Thoracic aorta (tissue), 2 donors: ENCODE measurements around the gene TRMU. TPM values are rescaled to one million over a fixed set of nuclear protein-coding genes. Genes with fewer than 3 reads are reported as not detected.
"Not testable (repeated sequence)": the region's sequence is repeated elsewhere in the genome, so short reads cannot be mapped to it uniquely, and the experiment has no call there.

Experiments
- ATAC-seq: fragments of 150-250 bp; one replicate; pipeline ENCODE4 v1.8.0; 2017; ENCODE audit warnings: low read depth; ENCODE audit not compliant: insufficient number of reproducible peaks, low FRiP score
- DNase-seq: peaks from one replicate; pipeline ENCODE4 v3.0.0-alpha.2; 2020; ENCODE audit warnings: low spot score
- H3K27ac ChIP-seq, 2 donors: fragments of 200-600 bp; sonication (generic); 1 replicate in 1 of 2; 2 replicates in 1 of 2; pipeline ENCODE4 v1.5.1; 2016; ENCODE audit warnings: mild to moderate bottlenecking in 2 of 2, moderate library complexity in 2 of 2
- H3K27me3 ChIP-seq: fragments of 200-600 bp; sonication (generic); replicated peaks from 2 replicates; pipeline ENCODE4 v1.6.0; 2016; ENCODE audit warnings: mild to moderate bottlenecking; ENCODE audit not compliant: insufficient read depth
- H3K36me3 ChIP-seq: fragments of 200-600 bp; sonication (generic); one replicate; pipeline ENCODE4 v1.5.1; 2016
- H3K4me1 ChIP-seq, 2 donors: fragments of 200-600 bp; sonication (generic); 1 replicate in 1 of 2; 2 replicates in 1 of 2; pipeline versions ENCODE4 v1.5.1 to v1.6.0; 2016; ENCODE audit warnings: low read depth in 2 of 2, mild to moderate bottlenecking in 1 of 2; ENCODE audit not compliant: control insufficient read depth in 1 of 2
- H3K4me3 ChIP-seq: fragments of 200-600 bp; sonication (generic); 2 replicates; pipeline ENCODE4 v1.5.1; 2016; ENCODE audit warnings: mild to moderate bottlenecking
- H3K9me3 ChIP-seq: fragments of 200-600 bp; sonication (generic); 2 replicates; pipeline ENCODE4 v1.5.1; 2016
- total RNA-seq, 2 donors: library from RNA; depleted of rRNA; stranded (reverse); fragments of >200 nt; gene quantifications; one replicate each; pipeline versions ENCODE4 v1.1.0 to v1.2.3, GENCODE V29; 2016
- TF ChIP-seq, protein P1 (sequence below): fragments of 200-600 bp; sonication (generic); IDR thresholded peaks from one replicate; pipeline ENCODE4 v1.5.1; 2019; ENCODE audit warnings: antibody characterized with exemption

TRMU gene
- total RNA-seq, 2 donors from 2014 or later, result 30.2 to 45.4 TPM

DNA sequence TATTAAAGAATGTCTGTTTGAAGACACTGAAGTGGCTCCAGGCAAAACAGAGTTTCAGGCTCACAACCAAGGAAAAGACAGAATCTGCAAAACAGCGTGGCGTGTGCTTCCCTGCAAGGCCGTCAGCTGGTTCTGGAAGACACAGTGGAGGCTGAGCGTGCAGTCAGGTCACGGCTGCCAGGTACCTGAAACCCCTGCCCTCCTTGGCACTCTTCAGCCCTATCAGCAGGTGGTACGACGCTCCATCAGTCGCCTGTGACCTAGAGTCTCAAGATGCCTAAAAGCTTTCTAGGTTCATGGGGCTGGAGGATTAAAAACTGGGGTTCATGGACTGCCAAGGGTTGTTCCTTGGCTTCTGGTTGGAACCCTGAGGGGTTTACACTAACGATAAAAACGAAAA is 65.9 kb downstream of the TRMU start:
- DNase-seq (no peak), ATAC-seq (no peak)
- no peaks in the 10 kb centered on the region for H3K27me3 ChIP-seq
- no peaks in the 10 kb centered on the region for H3K36me3 ChIP-seq
- no peaks in the 10 kb centered on the region for H3K4me1 ChIP-seq
- no peaks in the 10 kb centered on the region for H3K9me3 ChIP-seq
- TF ChIP-seq, protein P1, sequence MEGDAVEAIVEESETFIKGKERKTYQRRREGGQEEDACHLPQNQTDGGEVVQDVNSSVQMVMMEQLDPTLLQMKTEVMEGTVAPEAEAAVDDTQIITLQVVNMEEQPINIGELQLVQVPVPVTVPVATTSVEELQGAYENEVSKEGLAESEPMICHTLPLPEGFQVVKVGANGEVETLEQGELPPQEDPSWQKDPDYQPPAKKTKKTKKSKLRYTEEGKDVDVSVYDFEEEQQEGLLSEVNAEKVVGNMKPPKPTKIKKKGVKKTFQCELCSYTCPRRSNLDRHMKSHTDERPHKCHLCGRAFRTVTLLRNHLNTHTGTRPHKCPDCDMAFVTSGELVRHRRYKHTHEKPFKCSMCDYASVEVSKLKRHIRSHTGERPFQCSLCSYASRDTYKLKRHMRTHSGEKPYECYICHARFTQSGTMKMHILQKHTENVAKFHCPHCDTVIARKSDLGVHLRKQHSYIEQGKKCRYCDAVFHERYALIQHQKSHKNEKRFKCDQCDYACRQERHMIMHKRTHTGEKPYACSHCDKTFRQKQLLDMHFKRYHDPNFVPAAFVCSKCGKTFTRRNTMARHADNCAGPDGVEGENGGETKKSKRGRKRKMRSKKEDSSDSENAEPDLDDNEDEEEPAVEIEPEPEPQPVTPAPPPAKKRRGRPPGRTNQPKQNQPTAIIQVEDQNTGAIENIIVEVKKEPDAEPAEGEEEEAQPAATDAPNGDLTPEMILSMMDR, result no peak
- no peak overlapping the region for H3K27ac ChIP-seq
- no peak overlapping the region for H3K4me3 ChIP-seq

DNA sequence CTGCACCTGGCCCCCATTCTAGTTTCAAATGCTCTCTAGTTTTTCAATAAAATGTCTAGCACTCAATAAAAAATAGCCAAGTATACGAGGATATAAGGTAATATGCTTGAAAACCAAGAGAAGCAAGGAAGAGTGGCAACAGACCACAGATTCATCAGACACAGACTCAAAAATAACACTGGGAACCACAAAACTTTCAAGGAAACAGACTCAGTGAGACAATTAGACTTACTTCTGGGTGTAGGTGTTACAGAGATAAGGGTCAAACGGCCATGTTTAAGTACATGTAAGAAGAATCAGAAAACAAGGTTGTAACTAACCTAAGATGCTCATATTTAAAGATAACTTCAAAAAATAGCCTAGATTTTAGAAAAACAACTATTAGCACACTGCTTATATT is 67.0 kb downstream of the TRMU start:
- Histone ChIP-seq H3K4me1 (no peaks in the 10 kb centered on the region), H3K27me3 (no peaks in the 10 kb centered on the region), H3K27ac (no peak overlapping the region), H3K4me3 (no peak overlapping the region), H3K9me3 (no peaks in the 10 kb centered on the region), H3K36me3 (no peaks in the 10 kb centered on the region)
- no peak for DNase-seq
- no peak for ATAC-seq
- TF ChIP-seq, protein P1, result no peak

DNA sequence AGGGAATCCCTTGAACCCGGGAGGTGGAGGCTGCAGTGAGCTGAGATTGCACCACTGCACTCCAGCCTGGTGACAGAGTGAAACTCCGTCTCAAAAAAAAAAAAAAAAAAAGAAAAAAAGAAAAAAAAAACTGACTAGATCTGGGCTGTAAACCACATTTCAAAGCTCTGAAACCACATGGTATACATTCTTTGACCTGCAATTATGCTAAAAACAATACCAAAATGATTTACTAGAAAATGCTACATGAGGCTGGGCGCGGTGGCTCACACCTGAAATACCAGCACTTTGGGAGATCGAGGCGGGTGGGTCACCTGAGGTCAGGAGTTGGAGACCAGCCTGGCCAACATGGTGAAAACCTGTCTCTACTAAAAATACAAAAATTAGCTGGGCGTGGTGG is 68.4 kb downstream of the TRMU start:
- H3K36me3 ChIP-seq, H3K4me1 ChIP-seq, ATAC-seq, H3K27me3 ChIP-seq, H3K27ac ChIP-seq, H3K4me3 ChIP-seq, DNase-seq, H3K9me3 ChIP-seq: not testable (repeated sequence)

DNA sequence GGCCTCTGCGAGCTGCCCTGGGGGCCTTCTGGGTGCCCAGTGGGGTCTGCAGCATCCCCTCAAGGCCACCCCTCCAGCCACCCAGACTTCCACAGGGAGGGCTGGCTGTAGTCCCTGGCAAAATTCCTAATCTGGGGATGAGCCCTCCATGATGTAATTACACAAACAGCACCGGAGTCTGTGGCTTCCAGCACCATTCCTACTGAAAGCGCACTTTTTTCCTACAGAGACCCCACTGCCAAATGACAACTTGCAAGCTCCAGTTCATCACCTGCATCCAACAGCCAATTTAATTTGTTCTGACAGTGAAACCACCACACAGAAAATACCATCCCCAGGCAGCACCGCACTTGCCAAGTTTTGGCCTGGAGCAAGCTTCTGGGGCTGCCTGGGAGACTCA is 70.4 kb downstream of the TRMU start:
- TF ChIP-seq, protein P1, result no peak
- Histone ChIP-seq H3K4me1 (no peaks in the 10 kb centered on the region), H3K36me3 (no peaks in the 10 kb centered on the region), H3K4me3 (no peak overlapping the region), H3K27ac (no peak overlapping the region), H3K27me3 (no peaks in the 10 kb centered on the region), H3K9me3 (no peaks in the 10 kb centered on the region)
- ATAC-seq (no peak), DNase-seq (no peak)

DNA sequence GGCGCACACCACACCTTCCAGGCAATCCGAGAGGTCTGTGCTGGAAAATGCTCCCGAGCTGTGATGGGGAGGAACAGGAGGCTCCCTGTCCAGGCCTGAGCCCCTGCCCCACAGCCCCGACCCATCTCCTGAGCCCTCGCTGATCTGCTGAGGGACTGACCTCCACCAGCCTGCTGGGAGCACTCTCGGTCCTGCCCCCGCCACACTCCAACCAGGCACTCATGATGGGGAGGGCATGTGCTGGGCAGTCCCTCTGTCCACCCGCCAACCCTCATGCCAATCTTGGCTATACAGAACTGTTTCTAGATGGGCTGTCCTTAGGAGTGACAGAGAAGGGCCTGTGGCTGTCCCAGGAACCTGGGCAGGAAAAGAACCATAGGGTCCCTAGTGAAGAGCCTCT is 70.8 kb downstream of the TRMU start:
- ATAC-seq (no peak), DNase-seq (no peak)
- TF ChIP-seq, protein P1, result no peak
- Histone ChIP-seq H3K4me3 (no peak overlapping the region), H3K36me3 (no peaks in the 10 kb centered on the region), H3K27ac (no peak overlapping the region), H3K27me3 (no peaks in the 10 kb centered on the region), H3K9me3 (no peaks in the 10 kb centered on the region), H3K4me1 (no peaks in the 10 kb centered on the region)

DNA sequence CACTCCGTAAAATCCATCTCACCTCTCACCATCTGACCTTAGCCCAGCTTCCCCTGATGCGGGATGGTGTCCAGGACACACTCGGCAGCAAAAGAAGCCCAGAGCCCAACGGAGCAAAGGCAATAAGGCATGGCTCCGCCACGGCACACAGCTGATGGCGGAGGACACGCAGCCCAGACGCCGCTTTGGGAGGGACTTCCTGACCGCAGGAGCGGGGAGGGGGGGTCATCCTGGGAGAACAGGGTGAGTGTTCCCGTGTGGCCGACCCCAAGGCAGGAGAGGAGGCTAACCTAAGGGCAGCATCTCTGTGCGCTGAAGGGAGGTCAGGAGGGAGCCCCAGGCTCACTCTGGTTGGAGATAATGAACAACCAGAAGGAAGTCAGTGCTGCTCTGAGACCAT is 71.3 kb downstream of the TRMU start:
- H3K4me1 ChIP-seq, result no peaks in the 10 kb centered on the region
- no peaks in the 10 kb centered on the region for H3K36me3 ChIP-seq
- H3K27ac ChIP-seq, result no peak overlapping the region
- TF ChIP-seq, protein P1, result no peak
- H3K9me3 ChIP-seq, result no peaks in the 10 kb centered on the region
- H3K27me3 ChIP-seq, result no peaks in the 10 kb centered on the region
- no peak for ATAC-seq
- H3K4me3 ChIP-seq, result no peak overlapping the region
- DNase-seq, result no peak
